Loucy (cell line): ENCODE data around the gene TMEM132E.

Experiments
- EZH2phosphoT487 ChIP-seq: fragments of 200-600 bp; IDR thresholded peaks from 2 replicates; pipeline ENCODE4 v1.6.1; 2018; ENCODE audit warnings: antibody characterized with exemption, mild to moderate bottlenecking, moderate library complexity, borderline replicate concordance
- TF ChIP-seq, protein P1 (sequence below): fragments of 200-600 bp; sonication (generic); conservative IDR thresholded peaks from 2 replicates; pipeline ENCODE4 v1.5.1; 2014; ENCODE audit warnings: mild to moderate bottlenecking, antibody characterized with exemption, low read length

DNA sequence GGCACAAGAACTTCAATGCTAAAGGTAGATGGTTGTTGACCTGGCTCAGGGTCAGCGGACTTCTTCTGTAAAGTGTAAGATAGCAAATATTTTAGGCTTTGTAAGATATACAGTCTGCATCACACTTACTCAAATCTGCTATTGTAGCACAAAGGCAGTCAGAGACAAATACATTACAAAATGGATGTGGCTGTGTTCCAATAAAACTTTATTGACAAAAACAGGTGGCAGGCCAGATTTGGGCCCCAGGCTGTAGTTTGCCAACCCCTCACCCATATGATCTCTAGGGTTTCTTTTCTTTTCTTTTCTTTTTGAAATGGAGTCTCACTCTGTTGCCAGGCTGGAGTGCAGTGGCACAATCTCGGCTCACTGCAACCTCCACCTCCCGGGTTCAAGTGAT, 39.5 kb upstream of the TMEM132E start:
- TF ChIP-seq, protein P1, sequence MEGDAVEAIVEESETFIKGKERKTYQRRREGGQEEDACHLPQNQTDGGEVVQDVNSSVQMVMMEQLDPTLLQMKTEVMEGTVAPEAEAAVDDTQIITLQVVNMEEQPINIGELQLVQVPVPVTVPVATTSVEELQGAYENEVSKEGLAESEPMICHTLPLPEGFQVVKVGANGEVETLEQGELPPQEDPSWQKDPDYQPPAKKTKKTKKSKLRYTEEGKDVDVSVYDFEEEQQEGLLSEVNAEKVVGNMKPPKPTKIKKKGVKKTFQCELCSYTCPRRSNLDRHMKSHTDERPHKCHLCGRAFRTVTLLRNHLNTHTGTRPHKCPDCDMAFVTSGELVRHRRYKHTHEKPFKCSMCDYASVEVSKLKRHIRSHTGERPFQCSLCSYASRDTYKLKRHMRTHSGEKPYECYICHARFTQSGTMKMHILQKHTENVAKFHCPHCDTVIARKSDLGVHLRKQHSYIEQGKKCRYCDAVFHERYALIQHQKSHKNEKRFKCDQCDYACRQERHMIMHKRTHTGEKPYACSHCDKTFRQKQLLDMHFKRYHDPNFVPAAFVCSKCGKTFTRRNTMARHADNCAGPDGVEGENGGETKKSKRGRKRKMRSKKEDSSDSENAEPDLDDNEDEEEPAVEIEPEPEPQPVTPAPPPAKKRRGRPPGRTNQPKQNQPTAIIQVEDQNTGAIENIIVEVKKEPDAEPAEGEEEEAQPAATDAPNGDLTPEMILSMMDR: no peak
- TF ChIP-seq EZH2phosphoT487: no peak
